Sigmoid colon (tissue), 7 donors: ENCODE data around the gene CLDN15. TPM values are rescaled to one million over a fixed set of nuclear protein-coding genes. Genes with fewer than 3 reads are reported as not detected.
"Not testable (repeated sequence)": the region's sequence is repeated elsewhere in the genome, so short reads cannot be mapped to it uniquely, and the experiment has no call there.

Source experiments
- DNase-seq: peaks from one replicate; pipeline ENCODE4 v3.0.0-alpha.2; 2019
- H3K27ac ChIP-seq, 4 donors: fragments of 200-600 bp; sonication (generic); one replicate each; pipeline ENCODE4 v1.5.1; 2016 to 2019; ENCODE audit warnings: mild to moderate bottlenecking in 1 of 4
- H3K27me3 ChIP-seq, 3 donors: fragments of 200-600 bp; sonication (generic); one replicate each; pipeline ENCODE4 v1.5.1; 2019; ENCODE audit warnings: mild to moderate bottlenecking in 1 of 3
- H3K36me3 ChIP-seq, 4 donors: fragments of 200-600 bp; sonication (generic); one replicate each; pipeline ENCODE4 v1.5.1; 2016 to 2019
- H3K4me1 ChIP-seq, 4 donors: fragments of 200-600 bp; sonication (generic); one replicate each; pipeline ENCODE4 v1.5.1; 2017 to 2019
- H3K4me3 ChIP-seq, 4 donors: fragments of 200-600 bp; sonication (generic); one replicate each; pipeline ENCODE4 v1.5.1; 2017 to 2019; ENCODE audit warnings: mild to moderate bottlenecking in 2 of 4, moderate library complexity in 1 of 4
- H3K9me3 ChIP-seq, 4 donors: fragments of 200-600 bp in 3 of 4; sonication (generic) in 3 of 4; one replicate each; pipeline versions ENCODE4 v1.5.1 to v1.6.1; 2013 to 2019
- CTCF ChIP-seq, 4 experiments: fragments of 450-650 bp in 3 of 4; fragments of 200-600 bp in 1 of 4; IDR thresholded peaks; one replicate each; pipeline ENCODE4 v1.5.1; 2016 to 2019; ENCODE audit warnings: antibody characterized with exemption in 4 of 4, mild to moderate bottlenecking in 3 of 4, moderate library complexity in 2 of 4
- EP300 ChIP-seq, 4 donors: sonication (generic); formaldehyde crosslinking; IDR thresholded peaks; one replicate each; pipeline ENCODE4 v1.6.1; 2017; ENCODE audit warnings: antibody characterized with exemption in 4 of 4
- POLR2A ChIP-seq, 2 donors: fragments of 450-650 bp; IDR thresholded peaks; one replicate each; pipeline ENCODE4 v1.6.1; 2016; ENCODE audit warnings: antibody characterized with exemption in 2 of 2, mild to moderate bottlenecking in 2 of 2, moderate library complexity in 2 of 2
- POLR2AphosphoS5 ChIP-seq, 4 donors: sonication (generic); formaldehyde crosslinking; IDR thresholded peaks; one replicate each; pipeline ENCODE4 v1.6.1; 2017; ENCODE audit warnings: antibody characterized with exemption in 4 of 4
- WGBS, 2 donors: extraction: QIAGEN DNeasy Blood & Tissue Kit; methylation state at CpG; one replicate each; pipeline ENCODE4 v1.1.7; 2013; 5-methylcytosine and 5-hydroxymethylcytosine counted together
- intact Hi-C: fragments of 100-400 bp; cut with DNase I; formaldehyde crosslinking; loops from one replicate; pipeline ENCODE4 v1.15.1; 2023
- polyA plus RNA-seq, 3 donors: library from polyadenylated mRNA; stranded (reverse); fragments of 200-250 nt; gene quantifications; one replicate each; pipeline ENCODE4 v1.2.3, GENCODE V29; 2013
- total RNA-seq, 4 donors: library from RNA; depleted of rRNA; stranded (reverse); fragments of >200 nt; gene quantifications; one replicate each; pipeline ENCODE4 v1.1.0, GENCODE V29; 2016
- donor health status: healthy with polysubstance abuse.
- donor health status: Bipolar disorder and iron deficiency.
- donor health status: healthy.

Gene CLDN15
- total and polyA plus RNA-seq, 7 donors: 2.5 to 16.3 (median 4.9) TPM

DNA sequence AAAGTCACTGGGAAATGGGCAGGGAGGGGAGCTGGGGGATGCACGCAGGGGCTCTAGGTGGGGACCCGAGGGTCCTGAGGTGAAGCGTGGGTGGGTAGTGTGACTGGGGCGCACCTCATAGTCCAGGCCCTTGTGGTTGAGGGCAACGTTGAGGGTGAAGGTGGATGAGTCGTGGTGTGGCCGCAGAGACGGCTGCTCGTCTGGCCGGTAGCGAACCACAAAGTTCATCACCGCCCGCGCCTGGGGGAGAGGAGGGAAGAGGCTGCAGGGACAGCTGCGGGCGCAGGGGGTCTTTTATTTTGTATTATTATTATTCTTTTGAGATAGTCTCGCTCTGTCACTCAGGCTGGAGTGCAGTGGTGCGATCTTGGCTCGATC lies 30.9 kb downstream of the CLDN15 start:
- no peak overlapping the region for H3K27ac ChIP-seq
- H3K27me3 ChIP-seq: peaks cover 10 to 24% (median 12%) of the 10 kb centered on the region in 3 donors
- no peak overlapping the region for H3K4me3 ChIP-seq
- WGBS, 2 donors: 89% methylated on average over 19 of the region's 19 CpGs
- H3K4me1 ChIP-seq: peaks cover 0 to 8% (median 7%) of the 10 kb centered on the region in 4 donors
- no peaks in the 10 kb centered on the region for H3K9me3 ChIP-seq
- peaks cover 13 to 58% (median 27%) of the 10 kb centered on the region in 4 donors for H3K36me3 ChIP-seq
- no peak for TF ChIP-seq EP300 (IDR thresholded peaks at IDR 0.05)
- no peak for TF ChIP-seq CTCF (IDR thresholded peaks at IDR 0.05)
- no peak for TF ChIP-seq POLR2A (IDR thresholded peaks at IDR 0.05)
- no peak for TF ChIP-seq POLR2AphosphoS5 (IDR thresholded peaks at IDR 0.05)
- no peak for DNase-seq
- intact Hi-C loops: no loop called here

DNA sequence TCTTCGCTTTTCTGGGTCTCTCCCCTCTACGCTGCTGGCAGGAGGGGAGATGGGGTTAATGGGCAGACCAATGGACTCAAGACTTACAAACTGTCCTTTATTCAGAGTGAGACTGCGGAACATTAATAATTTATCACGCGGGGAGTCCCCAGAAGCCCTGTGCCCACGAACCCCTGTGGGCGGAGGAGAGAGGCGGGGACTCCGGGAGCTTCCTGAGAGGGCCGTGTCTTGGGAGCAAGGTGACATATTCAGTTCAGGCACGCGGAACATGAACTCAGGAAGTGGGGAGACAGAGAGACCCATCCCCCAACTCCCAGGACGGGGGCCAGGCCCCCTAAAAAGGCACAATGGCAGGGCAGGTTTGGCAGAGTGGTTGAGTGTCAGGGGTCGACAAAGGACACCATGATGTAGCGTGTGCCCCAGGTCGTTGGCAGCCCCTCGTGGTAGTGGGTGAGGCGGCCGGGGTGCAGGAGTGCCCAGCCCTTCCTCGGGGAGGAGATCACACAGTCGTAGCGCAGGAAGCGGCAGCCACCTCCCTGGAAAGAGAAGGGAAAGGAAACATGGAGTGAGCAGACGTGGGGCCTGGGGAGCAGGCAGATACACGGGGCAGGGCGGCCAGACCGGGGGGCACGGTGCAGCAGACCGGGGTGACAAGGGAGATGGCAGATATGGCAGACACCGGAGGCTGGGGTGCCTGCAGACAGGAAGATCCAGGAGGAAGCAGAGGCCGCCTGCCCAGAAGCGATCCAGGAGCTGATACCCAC lies 31.5 kb downstream of the CLDN15 start:
- WGBS, 2 donors: 87 to 89% methylated on average over 32 of the region's 32 CpGs

GRCh38 chr7:101203740-101204738 lies 33.6 kb downstream of the CLDN15 start:
- Histone ChIP-seq H3K4me1 (peaks cover 0 to 11% (median 10%) of the 10 kb centered on the region in 4 donors), H3K36me3 (peaks cover 0 to 32% (median 6%) of the 10 kb centered on the region in 4 donors), H3K27me3 (peaks cover 19 to 50% (median 30%) of the 10 kb centered on the region in 3 donors)
- H3K27ac ChIP-seq, intact Hi-C loops, H3K4me3 ChIP-seq, H3K9me3 ChIP-seq, DNase-seq: not testable (repeated sequence)
- WGBS, 2 donors: 74 to 81% methylated on average over 22 of the region's 22 CpGs

More for the DNA sequence above, 31.5 kb downstream of the CLDN15 start:
- no peaks in the 10 kb centered on the region for H3K9me3 ChIP-seq
- peaks cover 16 to 30% (median 16%) of the 10 kb centered on the region in 3 donors for H3K27me3 ChIP-seq
- no peak overlapping the region for H3K4me3 ChIP-seq
- TF ChIP-seq POLR2AphosphoS5 (IDR thresholded peaks at IDR 0.05) (no peak), POLR2A (IDR thresholded peaks at IDR 0.05) (no peak), CTCF (IDR thresholded peaks at IDR 0.05) (no peak), EP300 (IDR thresholded peaks at IDR 0.05) (no peak)
- no peak overlapping the region for H3K27ac ChIP-seq
- peaks cover 13 to 52% (median 21%) of the 10 kb centered on the region in 4 donors for H3K36me3 ChIP-seq
- intact Hi-C loops: no loop called here
- DNase-seq: no peak
- peaks cover 0 to 11% (median 10%) of the 10 kb centered on the region in 4 donors for H3K4me1 ChIP-seq

DNA sequence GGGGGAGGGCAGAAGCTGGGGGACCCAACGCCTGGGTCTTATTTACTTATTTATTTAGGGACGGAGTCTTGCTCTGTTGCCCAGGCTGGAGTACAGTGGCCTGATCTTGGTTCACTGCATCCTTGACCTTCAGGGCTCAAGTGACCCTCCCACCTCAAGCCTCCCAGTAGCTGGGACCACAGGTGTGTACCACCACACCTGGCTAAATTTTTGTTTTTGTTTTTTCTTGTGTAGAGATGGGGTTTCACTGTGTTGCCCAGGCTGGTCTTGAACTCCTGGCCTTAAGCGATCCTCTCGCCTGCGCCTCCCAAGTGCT lies 35.0 kb downstream of the CLDN15 start:
- intact Hi-C loops: no loop called here
- peaks cover 19 to 64% (median 33%) of the 10 kb centered on the region in 3 donors for H3K27me3 ChIP-seq
- WGBS, 2 donors: 86 to 89% methylated on average over 5 of the region's 5 CpGs

More for the DNA sequence above, 35.0 kb downstream of the CLDN15 start:
- TF ChIP-seq EP300 (IDR thresholded peaks at IDR 0.05): no peak
- no peak for TF ChIP-seq CTCF (IDR thresholded peaks at IDR 0.05)
- no peak for TF ChIP-seq POLR2AphosphoS5 (IDR thresholded peaks at IDR 0.05)
- TF ChIP-seq POLR2A (IDR thresholded peaks at IDR 0.05): no peak
- Histone ChIP-seq H3K36me3 (peaks cover 0 to 17% (median 2%) of the 10 kb centered on the region in 4 donors), H3K9me3 (no peaks in the 10 kb centered on the region), H3K4me3 (no peak overlapping the region), H3K4me1 (peaks cover 0 to 11% (median 10%) of the 10 kb centered on the region in 4 donors), H3K27ac (no peak overlapping the region)
- DNase-seq: no peak
